ENCODE measurements around the gene AREG.

GRCh38 chr4:74487771-74488170, 42.8 kb downstream of the AREG start:
- no peak for TF ChIP-seq POLR2A (IDR thresholded peaks at IDR 0.05)
- TF ChIP-seq, protein P1, sequence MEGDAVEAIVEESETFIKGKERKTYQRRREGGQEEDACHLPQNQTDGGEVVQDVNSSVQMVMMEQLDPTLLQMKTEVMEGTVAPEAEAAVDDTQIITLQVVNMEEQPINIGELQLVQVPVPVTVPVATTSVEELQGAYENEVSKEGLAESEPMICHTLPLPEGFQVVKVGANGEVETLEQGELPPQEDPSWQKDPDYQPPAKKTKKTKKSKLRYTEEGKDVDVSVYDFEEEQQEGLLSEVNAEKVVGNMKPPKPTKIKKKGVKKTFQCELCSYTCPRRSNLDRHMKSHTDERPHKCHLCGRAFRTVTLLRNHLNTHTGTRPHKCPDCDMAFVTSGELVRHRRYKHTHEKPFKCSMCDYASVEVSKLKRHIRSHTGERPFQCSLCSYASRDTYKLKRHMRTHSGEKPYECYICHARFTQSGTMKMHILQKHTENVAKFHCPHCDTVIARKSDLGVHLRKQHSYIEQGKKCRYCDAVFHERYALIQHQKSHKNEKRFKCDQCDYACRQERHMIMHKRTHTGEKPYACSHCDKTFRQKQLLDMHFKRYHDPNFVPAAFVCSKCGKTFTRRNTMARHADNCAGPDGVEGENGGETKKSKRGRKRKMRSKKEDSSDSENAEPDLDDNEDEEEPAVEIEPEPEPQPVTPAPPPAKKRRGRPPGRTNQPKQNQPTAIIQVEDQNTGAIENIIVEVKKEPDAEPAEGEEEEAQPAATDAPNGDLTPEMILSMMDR (IDR thresholded peaks at IDR 0.05 in 4 of 5, conservative IDR thresholded peaks at IDR 0.05 in 1 of 5) = no peak

All from gastrocnemius medialis (tissue), 4 donors.